ENCODE results near the gene ZNF598. TPM values are rescaled to one million over a fixed set of nuclear protein-coding genes. Genes with fewer than 3 reads are reported as not detected.

The ZNF598 gene
- polyA plus RNA-seq, 1 donor from 2014 or later, result 22.1 TPM

DNA sequence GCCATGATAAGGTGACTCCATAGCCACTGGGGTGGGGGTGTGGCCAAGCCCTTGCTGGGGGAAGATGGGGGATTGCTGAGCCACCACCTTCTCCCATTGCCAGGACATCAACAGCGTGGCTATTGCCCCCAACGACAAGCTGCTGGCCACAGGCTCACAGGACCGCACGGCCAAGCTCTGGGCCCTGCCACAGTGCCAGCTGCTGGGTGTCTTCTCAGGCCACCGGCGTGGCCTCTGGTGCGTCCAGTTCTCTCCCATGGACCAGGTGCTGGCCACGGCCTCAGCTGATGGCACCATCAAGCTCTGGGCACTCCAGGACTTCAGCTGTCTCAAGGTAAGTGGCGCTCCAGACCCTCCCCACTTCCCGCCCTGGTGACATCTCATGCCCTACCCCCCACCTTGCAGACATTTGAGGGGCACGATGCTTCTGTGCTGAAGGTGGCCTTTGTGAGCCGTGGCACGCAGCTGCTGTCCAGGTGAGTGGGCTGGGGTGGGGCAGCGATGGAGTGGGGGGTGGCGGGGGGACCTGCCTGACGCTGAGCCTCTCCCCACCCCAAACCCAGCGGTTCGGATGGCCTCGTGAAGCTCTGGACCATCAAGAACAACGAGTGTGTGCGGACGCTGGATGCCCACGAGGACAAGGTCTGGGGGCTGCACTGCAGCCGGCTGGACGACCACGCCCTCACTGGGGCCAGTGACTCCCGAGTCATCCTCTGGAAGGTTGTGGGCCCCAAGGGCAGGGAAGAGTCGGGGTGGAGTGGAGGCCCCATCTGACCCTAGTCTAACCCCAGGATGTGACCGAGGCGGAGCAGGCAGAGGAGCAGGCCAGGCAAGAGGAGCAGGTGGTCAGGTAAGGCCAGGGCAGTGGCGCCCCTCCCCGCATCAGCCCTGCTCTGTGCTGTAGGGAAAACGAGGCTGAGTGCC, 32.4 kb downstream of the ZNF598 start:
- Histone ChIP-seq H3F3A (ENCODE audit: insufficient read depth, low read length, poor library complexity, severe bottlenecking) (no peaks in the 10 kb centered on the region), H3K4me2 (ENCODE audit: low read length) (no peak overlapping the region), H3K9ac (ENCODE audit: low read length) (no peak overlapping the region), H3K27me3 (ENCODE audit: insufficient read depth, low read depth, low read length) (peaks cover 29% of the 10 kb centered on the region), H3K79me2 (replicated peaks; ENCODE audit: insufficient read depth, low read length) (peaks cover 5% of the 10 kb centered on the region), H3K9me3 (ENCODE audit: low read length) (no peaks in the 10 kb centered on the region), H3K4me3 (ENCODE audit: low read length) (no peak overlapping the region), H3K27ac (ENCODE audit: low read length) (no peak overlapping the region), H4K20me1 (ENCODE audit: insufficient read depth) (no peaks in the 10 kb centered on the region), H3K9me2 (ENCODE audit: insufficient read depth, low read length) (no peaks in the 10 kb centered on the region), H3K36me3 (ENCODE audit: insufficient read depth, low read length) (no peaks in the 10 kb centered on the region), H2AFZ (ENCODE audit: low read depth, low read length) (no peak overlapping the region)
- no peak for TF ChIP-seq SMC3 (conservative IDR thresholded peaks at IDR 0.05; ENCODE audit: poor library complexity)
- TF ChIP-seq, protein P1, sequence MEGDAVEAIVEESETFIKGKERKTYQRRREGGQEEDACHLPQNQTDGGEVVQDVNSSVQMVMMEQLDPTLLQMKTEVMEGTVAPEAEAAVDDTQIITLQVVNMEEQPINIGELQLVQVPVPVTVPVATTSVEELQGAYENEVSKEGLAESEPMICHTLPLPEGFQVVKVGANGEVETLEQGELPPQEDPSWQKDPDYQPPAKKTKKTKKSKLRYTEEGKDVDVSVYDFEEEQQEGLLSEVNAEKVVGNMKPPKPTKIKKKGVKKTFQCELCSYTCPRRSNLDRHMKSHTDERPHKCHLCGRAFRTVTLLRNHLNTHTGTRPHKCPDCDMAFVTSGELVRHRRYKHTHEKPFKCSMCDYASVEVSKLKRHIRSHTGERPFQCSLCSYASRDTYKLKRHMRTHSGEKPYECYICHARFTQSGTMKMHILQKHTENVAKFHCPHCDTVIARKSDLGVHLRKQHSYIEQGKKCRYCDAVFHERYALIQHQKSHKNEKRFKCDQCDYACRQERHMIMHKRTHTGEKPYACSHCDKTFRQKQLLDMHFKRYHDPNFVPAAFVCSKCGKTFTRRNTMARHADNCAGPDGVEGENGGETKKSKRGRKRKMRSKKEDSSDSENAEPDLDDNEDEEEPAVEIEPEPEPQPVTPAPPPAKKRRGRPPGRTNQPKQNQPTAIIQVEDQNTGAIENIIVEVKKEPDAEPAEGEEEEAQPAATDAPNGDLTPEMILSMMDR (IDR thresholded peaks at IDR 0.05; ENCODE audit: poor library complexity, severe bottlenecking), result no peak
- TF ChIP-seq RAD21 (conservative IDR thresholded peaks at IDR 0.05), result no peak
- TF ChIP-seq POLR2AphosphoS5 (IDR thresholded peaks at IDR 0.05), result no peak
- TF ChIP-seq TAF1 (IDR thresholded peaks at IDR 0.05; ENCODE audit: low read depth), result no peak
- TF ChIP-seq, protein P2, sequence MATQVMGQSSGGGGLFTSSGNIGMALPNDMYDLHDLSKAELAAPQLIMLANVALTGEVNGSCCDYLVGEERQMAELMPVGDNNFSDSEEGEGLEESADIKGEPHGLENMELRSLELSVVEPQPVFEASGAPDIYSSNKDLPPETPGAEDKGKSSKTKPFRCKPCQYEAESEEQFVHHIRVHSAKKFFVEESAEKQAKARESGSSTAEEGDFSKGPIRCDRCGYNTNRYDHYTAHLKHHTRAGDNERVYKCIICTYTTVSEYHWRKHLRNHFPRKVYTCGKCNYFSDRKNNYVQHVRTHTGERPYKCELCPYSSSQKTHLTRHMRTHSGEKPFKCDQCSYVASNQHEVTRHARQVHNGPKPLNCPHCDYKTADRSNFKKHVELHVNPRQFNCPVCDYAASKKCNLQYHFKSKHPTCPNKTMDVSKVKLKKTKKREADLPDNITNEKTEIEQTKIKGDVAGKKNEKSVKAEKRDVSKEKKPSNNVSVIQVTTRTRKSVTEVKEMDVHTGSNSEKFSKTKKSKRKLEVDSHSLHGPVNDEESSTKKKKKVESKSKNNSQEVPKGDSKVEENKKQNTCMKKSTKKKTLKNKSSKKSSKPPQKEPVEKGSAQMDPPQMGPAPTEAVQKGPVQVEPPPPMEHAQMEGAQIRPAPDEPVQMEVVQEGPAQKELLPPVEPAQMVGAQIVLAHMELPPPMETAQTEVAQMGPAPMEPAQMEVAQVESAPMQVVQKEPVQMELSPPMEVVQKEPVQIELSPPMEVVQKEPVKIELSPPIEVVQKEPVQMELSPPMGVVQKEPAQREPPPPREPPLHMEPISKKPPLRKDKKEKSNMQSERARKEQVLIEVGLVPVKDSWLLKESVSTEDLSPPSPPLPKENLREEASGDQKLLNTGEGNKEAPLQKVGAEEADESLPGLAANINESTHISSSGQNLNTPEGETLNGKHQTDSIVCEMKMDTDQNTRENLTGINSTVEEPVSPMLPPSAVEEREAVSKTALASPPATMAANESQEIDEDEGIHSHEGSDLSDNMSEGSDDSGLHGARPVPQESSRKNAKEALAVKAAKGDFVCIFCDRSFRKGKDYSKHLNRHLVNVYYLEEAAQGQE (IDR thresholded peaks at IDR 0.05; ENCODE audit: borderline replicate concordance), result no peak
- TF ChIP-seq EP300 (conservative IDR thresholded peaks at IDR 0.05; ENCODE audit: poor library complexity, severe bottlenecking), result no peak
- no peak for TF ChIP-seq EZH2 (IDR thresholded peaks at IDR 0.05; ENCODE audit: borderline replicate concordance, insufficient read depth, low read length, poor library complexity, severe bottlenecking)
- no peak for TF ChIP-seq MXI1 (conservative IDR thresholded peaks at IDR 0.05; ENCODE audit: poor library complexity, severe bottlenecking)

DNA sequence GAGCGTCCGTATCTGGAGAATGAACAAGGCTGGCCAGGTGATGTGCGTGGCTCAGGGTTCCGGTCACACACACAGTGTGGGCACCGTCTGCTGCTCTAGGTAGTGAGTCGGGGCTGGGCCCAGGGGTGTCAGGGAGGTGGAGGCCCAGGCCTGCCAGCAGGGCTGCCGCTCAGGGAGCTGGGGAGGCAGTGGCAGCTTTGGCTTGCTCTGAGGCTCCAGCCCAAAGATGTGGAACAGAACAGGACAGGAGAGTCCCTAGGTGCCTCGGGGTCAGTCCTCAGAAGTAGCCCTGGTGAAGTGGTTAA, 33.5 kb downstream of the ZNF598 start:
- no peak overlapping the region for H3K9ac ChIP-seq (ENCODE audit: low read length)
- no peak for TF ChIP-seq SMC3 (conservative IDR thresholded peaks at IDR 0.05; ENCODE audit: poor library complexity)
- TF ChIP-seq TAF1 (IDR thresholded peaks at IDR 0.05; ENCODE audit: low read depth), result no peak
- no peak for TF ChIP-seq RAD21 (conservative IDR thresholded peaks at IDR 0.05)
- TF ChIP-seq, protein P1 (IDR thresholded peaks at IDR 0.05; ENCODE audit: poor library complexity, severe bottlenecking), result no peak
- no peak overlapping the region for H3K4me3 ChIP-seq (ENCODE audit: low read length)
- peaks cover 29% of the 10 kb centered on the region for H3K27me3 ChIP-seq (ENCODE audit: insufficient read depth, low read depth, low read length)
- H3K4me2 ChIP-seq (ENCODE audit: low read length), result no peak overlapping the region
- H3F3A ChIP-seq (ENCODE audit: insufficient read depth, low read length, poor library complexity, severe bottlenecking), result no peaks in the 10 kb centered on the region
- H3K36me3 ChIP-seq (ENCODE audit: insufficient read depth, low read length), result no peaks in the 10 kb centered on the region
- no peaks in the 10 kb centered on the region for H4K20me1 ChIP-seq (ENCODE audit: insufficient read depth)
- H3K9me3 ChIP-seq (ENCODE audit: low read length), result no peaks in the 10 kb centered on the region
- H3K9me2 ChIP-seq (ENCODE audit: insufficient read depth, low read length), result no peaks in the 10 kb centered on the region
- peaks cover 5% of the 10 kb centered on the region for H3K79me2 ChIP-seq (replicated peaks; ENCODE audit: insufficient read depth, low read length)
- H2AFZ ChIP-seq (ENCODE audit: low read depth, low read length), result no peak overlapping the region
- H3K27ac ChIP-seq (ENCODE audit: low read length), result no peak overlapping the region
